HepG2 (cell line): ENCODE measurements around the gene MAPK11. TPM values are rescaled to one million over a fixed set of nuclear protein-coding genes. Genes with fewer than 3 reads are reported as not detected.
A peak's percentile ranks its signal among the peaks of the same experiment; 100 is the strongest.

Source experiments
- AFF4 ChIP-seq: sonication (generic); formaldehyde crosslinking; IDR thresholded peaks from 2 replicates; pipeline ENCODE4 v1.4.0; 2020; ENCODE audit warnings: missing genetic modification reagents
- CREBL2 ChIP-seq: sonication (generic); formaldehyde crosslinking; IDR thresholded peaks from 2 replicates; pipeline ENCODE4 v1.8.1; 2023; ENCODE audit warnings: missing genetic modification reagents, mild to moderate bottlenecking, borderline replicate concordance
- FOXK2 ChIP-seq: fragments of 450-650 bp; IDR thresholded peaks from 2 replicates; pipeline ENCODE4 v1.6.1; 2016
- JUN ChIP-seq: sonication (generic); formaldehyde crosslinking; IDR thresholded peaks from 2 replicates; pipeline ENCODE4 v1.4.0; 2020; ENCODE audit warnings: mild to moderate bottlenecking, missing genetic modification reagents
- KAT8 ChIP-seq: IDR thresholded peaks from 2 replicates; pipeline ENCODE4 v1.6.1; 2016; ENCODE audit warnings: missing genetic modification reagents, missing compliant biosample characterization
- LCORL ChIP-seq, 2 experiments: fragments of 450-650 bp in 1 of 2; sonication (generic) in 1 of 2; formaldehyde crosslinking in 1 of 2; IDR thresholded peaks; 2 replicates each; pipeline versions ENCODE4 v1.5.0 to v1.6.1; 2017 to 2020; ENCODE audit warnings: antibody characterized with exemption in 1 of 2, missing genetic modification reagents in 1 of 2
- MIXL1 ChIP-seq: IDR thresholded peaks from 2 replicates; pipeline ENCODE4 v1.6.1; 2016
- MTA1 ChIP-seq: sonication (generic); formaldehyde crosslinking; IDR thresholded peaks from 2 replicates; pipeline ENCODE4 v1.4.0; 2020; ENCODE audit warnings: missing genetic modification reagents, mild to moderate bottlenecking, borderline replicate concordance
- RAD21 ChIP-seq: fragments of 450-650 bp; formaldehyde crosslinking; IDR thresholded peaks from 2 replicates; pipeline ENCODE4 v1.5.0; 2020; ENCODE audit warnings: mild to moderate bottlenecking
- SMAD3 ChIP-seq: sonication (generic); formaldehyde crosslinking; IDR thresholded peaks from 2 replicates; pipeline ENCODE4 v1.4.0; 2020; ENCODE audit warnings: missing genetic modification reagents
- SOX6 ChIP-seq, 2 experiments: fragments of 450-650 bp in 1 of 2; sonication (generic) in 1 of 2; formaldehyde crosslinking in 1 of 2; IDR thresholded peaks; 2 replicates each; pipeline versions ENCODE4 v1.4.0 to v1.6.1; 2017 to 2020; ENCODE audit warnings: antibody characterized with exemption in 1 of 2, mild to moderate bottlenecking in 1 of 2, missing genetic modification reagents in 1 of 2
- TEAD3 ChIP-seq: optimal IDR thresholded peaks from 2 replicates; pipeline ENCODE3; 2016; ENCODE audit warnings: borderline replicate concordance
- THAP11 ChIP-seq: IDR thresholded peaks from 2 replicates; pipeline ENCODE4 v1.6.1; 2016; ENCODE audit warnings: missing biosample characterization, missing genetic modification reagents
- U2AF1 ChIP-seq: fragments of 200-400 bp; formaldehyde crosslinking; optimal IDR thresholded peaks from 2 replicates; pipeline ENCODE3; 2017; ENCODE audit warnings: mild to moderate bottlenecking, low read depth, low read length
- XRCC5 ChIP-seq: fragments of 200-400 bp; formaldehyde crosslinking; optimal IDR thresholded peaks from 2 replicates; pipeline ENCODE3; 2017; ENCODE audit warnings: mild to moderate bottlenecking, low read length
- ZFP36 ChIP-seq: fragments of 150-350 bp; IDR thresholded peaks from 2 replicates; pipeline ENCODE4 v1.6.1; 2018; ENCODE audit warnings: borderline replicate concordance, low read length, low read depth; ENCODE audit not compliant: partially characterized antibody
- ZMYM3 ChIP-seq: sonication (generic); formaldehyde crosslinking; IDR thresholded peaks from 2 replicates; pipeline ENCODE4 v1.5.1; 2020; ENCODE audit warnings: mild to moderate bottlenecking, missing genetic modification reagents
- ZNF121 ChIP-seq: sonication (generic); formaldehyde crosslinking; IDR thresholded peaks from 2 replicates; pipeline ENCODE4 v1.5.0; 2020; ENCODE audit warnings: mild to moderate bottlenecking, missing genetic modification reagents
- ZNF18 ChIP-seq: sonication (generic); formaldehyde crosslinking; IDR thresholded peaks from 2 replicates; pipeline ENCODE4 v1.8.0; 2022; ENCODE audit warnings: mild to moderate bottlenecking, missing genetic modification reagents; ENCODE audit not compliant: insufficient replicate concordance
- ZNF230 ChIP-seq: sonication (generic); formaldehyde crosslinking; IDR thresholded peaks from 2 replicates; pipeline ENCODE4 v1.4.0; 2020; ENCODE audit warnings: mild to moderate bottlenecking, missing genetic modification reagents
- ZNF326 ChIP-seq: sonication (generic); formaldehyde crosslinking; IDR thresholded peaks from 2 replicates; pipeline ENCODE4 v1.4.0; 2020; ENCODE audit warnings: missing genetic modification reagents, borderline replicate concordance
- ZNF510 ChIP-seq: sonication (generic); formaldehyde crosslinking; IDR thresholded peaks from 2 replicates; pipeline ENCODE4 v1.4.0; 2020; ENCODE audit warnings: low read depth, mild to moderate bottlenecking, missing genetic modification reagents
- ZNF589 ChIP-seq: sonication (generic); formaldehyde crosslinking; conservative IDR thresholded peaks from 2 replicates; pipeline ENCODE4 v1.8.0; 2022; ENCODE audit warnings: mild to moderate bottlenecking, moderate library complexity, missing genetic modification reagents
- ZNF747 ChIP-seq: sonication (generic); formaldehyde crosslinking; IDR thresholded peaks from 2 replicates; pipeline ENCODE4 v1.8.1; 2023; ENCODE audit warnings: missing genetic modification reagents, mild to moderate bottlenecking, borderline replicate concordance
- ZNF775 ChIP-seq: sonication (generic); formaldehyde crosslinking; IDR thresholded peaks from 2 replicates; pipeline ENCODE4 v1.4.0; 2020; ENCODE audit warnings: missing genetic modification reagents, mild to moderate bottlenecking, moderate library complexity, borderline replicate concordance
- ZSCAN21 ChIP-seq: sonication (generic); formaldehyde crosslinking; IDR thresholded peaks from 2 replicates; pipeline ENCODE4 v1.8.0; 2022; ENCODE audit warnings: mild to moderate bottlenecking, missing genetic modification reagents, moderate library complexity, borderline replicate concordance
- polyA plus RNA-seq, 8 experiments: library from polyadenylated mRNA; depleted of rRNA in 3 of 8; stranded (reverse) in 7 of 8; unstranded in 1 of 8; fragments of >200 nt; fragmentation: Illumina TruSeq in 4 of 8; extraction: Trizol in 4 of 8; gene quantifications; 2 replicates each; pipeline versions ENCODE4 v1.2.1 to v1.2.3, GENCODE V29; 2011 to 2016; ENCODE audit warnings: low read depth in 4 of 8, missing spikeins in 1 of 8, mixed read lengths in 1 of 8; ENCODE audit not compliant: insufficient read depth in 1 of 8
- total RNA-seq, 5 experiments: library from RNA; depleted of rRNA; stranded (reverse); fragments of >200 nt; fragmentation: Illumina TruSeq; extraction: Trizol; gene quantifications; 2 replicates each; pipeline ENCODE4 v1.2.3, GENCODE V29; 2016; ENCODE audit warnings: low read depth in 1 of 5

Gene MAPK11
- total and polyA plus RNA-seq, 2 of the 13 experiments (the other 11 are each of a cell fraction or from before 2014, with no cell fraction given) = 0.15 to 0.17 TPM

- TF ChIP-seq ZSCAN21 (0 out of 2 replicates have a peak, but pooled peaks have one; percentile 17), FOXK2 (no peak), ZNF230 (CRISPR knock-in tag) (0 out of 2 replicates have a peak, but pooled peaks have one; percentile 59), THAP11 (CRISPR knock-in tag) (0 out of 2 replicates have a peak, but pooled peaks have one; percentile 25), MTA1 (CRISPR knock-in tag) (peak; percentile 16; the same call in 1 of the 2 replicates), ZNF121 (peak; percentile 56; the same call in 1 of the 2 replicates), CREBL2 (CRISPR knock-in tag) (no peak), KAT8 (CRISPR knock-in tag) (no peak), XRCC5 (peak; percentile 30), SMAD3 (CRISPR knock-in tag) (no peak), ZNF589 (CRISPR knock-in tag) (no peak), ZFP36 (no peak), TEAD3 (peak; percentile 52), RAD21 (CRISPR knock-in tag) (0 out of 2 replicates have a peak, but pooled peaks have one; percentile 25), MIXL1 (CRISPR knock-in tag) (no peak), LCORL (IDR thresholded peaks at IDR 0.05) (no peak), LCORL (CRISPR knock-in tag; IDR thresholded peaks at IDR 0.05) (peak; percentile 56; the same call in 1 of the 2 replicates), JUN (CRISPR knock-in tag) (no peak), SOX6 (IDR thresholded peaks at IDR 0.05) (no peak), SOX6 (CRISPR knock-in tag; IDR thresholded peaks at IDR 0.05) (no peak), AFF4 (no peak), ZNF747 (CRISPR knock-in tag) (no peak), ZNF326 (no peak), ZNF775 (CRISPR knock-in tag) (no peak), ZMYM3 (CRISPR knock-in tag) (peak; percentile 91), ZNF18 (CRISPR knock-in tag) (no peak), U2AF1 (peak; percentile 41), ZNF510 (no peak)
Observed at GRCh38 chr22:50310031-50310722, 40.0 kb upstream of the MAPK11 start (continued).
